ENCODE measurements around the gene SCO2.

SCO2 gene, protein sequence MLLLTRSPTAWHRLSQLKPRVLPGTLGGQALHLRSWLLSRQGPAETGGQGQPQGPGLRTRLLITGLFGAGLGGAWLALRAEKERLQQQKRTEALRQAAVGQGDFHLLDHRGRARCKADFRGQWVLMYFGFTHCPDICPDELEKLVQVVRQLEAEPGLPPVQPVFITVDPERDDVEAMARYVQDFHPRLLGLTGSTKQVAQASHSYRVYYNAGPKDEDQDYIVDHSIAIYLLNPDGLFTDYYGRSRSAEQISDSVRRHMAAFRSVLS

DNA sequence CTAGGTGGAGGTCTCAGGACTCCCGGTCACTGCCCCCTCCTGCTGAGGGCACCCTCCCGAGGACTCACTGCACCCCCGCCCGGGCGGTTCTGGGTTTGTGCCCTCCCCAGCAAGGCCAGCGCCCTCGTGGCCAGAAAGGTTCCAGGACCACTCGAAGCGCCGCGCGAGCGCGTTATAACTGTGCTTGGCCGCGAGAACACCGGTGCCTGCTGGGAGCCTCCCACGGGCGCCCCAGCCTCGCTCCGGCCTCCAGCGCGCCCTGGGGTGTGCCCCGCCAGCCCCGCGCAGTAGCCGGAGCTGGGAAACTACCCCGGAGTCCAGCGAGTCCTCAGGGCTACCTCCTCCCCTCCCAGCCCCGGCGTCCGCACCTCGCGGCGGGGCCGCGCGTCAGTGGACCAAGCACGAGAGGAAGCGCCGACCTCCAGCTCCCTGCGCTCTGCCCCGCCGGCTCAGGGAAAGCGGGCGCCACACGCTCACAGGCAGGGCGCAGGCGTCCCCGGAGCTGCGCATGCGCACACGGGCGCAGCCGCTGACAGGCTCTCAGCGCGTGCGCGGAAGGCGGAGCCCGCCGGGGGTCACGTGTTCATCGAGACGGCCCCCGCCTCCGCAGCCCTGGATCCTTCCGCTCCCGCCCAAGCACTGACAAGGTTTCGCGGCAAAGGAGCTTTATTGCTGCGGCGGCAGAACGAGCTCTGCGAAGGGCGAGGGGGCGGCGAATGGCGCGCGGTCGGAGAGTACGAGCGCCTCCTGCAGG is at the start of gene SCO2:
Gene SCO2 (minus strand): TSS at position 495 of the 754 bp plus-strand sequence. CDS start 1,187 bp downstream, outside the sequence.
- peaks cover 34% of the 10 kb centered on the region for H3K36me3 ChIP-seq (ENCODE audit: control insufficient read depth, insufficient read depth, low read length)
- peaks cover 4% of the 10 kb centered on the region for H3K4me1 ChIP-seq (ENCODE audit: control insufficient read depth, insufficient read depth, low read length)

DNA sequence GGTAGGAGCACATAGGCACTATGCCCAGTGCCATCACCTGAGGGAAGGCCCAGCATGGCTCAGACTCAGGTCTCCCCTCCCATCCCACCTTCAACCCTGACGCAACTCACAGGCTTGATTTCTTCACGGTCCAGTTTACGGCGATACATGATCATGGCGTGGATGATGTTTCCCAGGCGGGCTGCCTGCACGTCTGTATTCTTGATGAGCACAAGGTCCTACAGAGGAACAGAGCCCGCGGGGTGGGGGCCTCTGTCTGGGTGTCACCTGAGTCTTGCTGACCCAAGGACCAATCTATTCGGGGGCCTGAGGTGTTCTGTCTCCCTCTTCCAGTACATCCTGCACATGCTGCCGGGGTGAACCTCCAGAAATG is 49.0 kb upstream of the SCO2 start:
- no peak overlapping the region for H3K9ac ChIP-seq (ENCODE audit: low read depth, low read length)
- no peaks in the 10 kb centered on the region for H3K27me3 ChIP-seq (ENCODE audit: control insufficient read depth, insufficient read depth, low read length)
- no peak overlapping the region for H3K27ac ChIP-seq (ENCODE audit: low read depth, low read length)
- H3K4me1 ChIP-seq (ENCODE audit: control insufficient read depth, insufficient read depth, low read length) = no peaks in the 10 kb centered on the region
- H3K36me3 ChIP-seq (ENCODE audit: control insufficient read depth, insufficient read depth, low read length) = peaks cover 88% of the 10 kb centered on the region
- H3K9me3 ChIP-seq (ENCODE audit: control insufficient read depth, insufficient read depth, low read length) = no peaks in the 10 kb centered on the region
- H3K4me3 ChIP-seq (ENCODE audit: low read depth, low read length) = no peak overlapping the region

More for the DNA sequence above, at the start of gene SCO2:
- no peaks in the 10 kb centered on the region for H3K9me3 ChIP-seq (ENCODE audit: control insufficient read depth, insufficient read depth, low read length)
- H3K27me3 ChIP-seq (ENCODE audit: control insufficient read depth, insufficient read depth, low read length) = peaks cover 37% of the 10 kb centered on the region
- H3K4me3 ChIP-seq (ENCODE audit: low read depth, low read length) = peak within 1 kb of the TSS; percentile 87
- peak within 1 kb of the TSS; percentile 91 for H3K27ac ChIP-seq (ENCODE audit: low read depth, low read length)
- H3K9ac ChIP-seq (ENCODE audit: low read depth, low read length) = peak within 1 kb of the TSS; percentile 62

DNA sequence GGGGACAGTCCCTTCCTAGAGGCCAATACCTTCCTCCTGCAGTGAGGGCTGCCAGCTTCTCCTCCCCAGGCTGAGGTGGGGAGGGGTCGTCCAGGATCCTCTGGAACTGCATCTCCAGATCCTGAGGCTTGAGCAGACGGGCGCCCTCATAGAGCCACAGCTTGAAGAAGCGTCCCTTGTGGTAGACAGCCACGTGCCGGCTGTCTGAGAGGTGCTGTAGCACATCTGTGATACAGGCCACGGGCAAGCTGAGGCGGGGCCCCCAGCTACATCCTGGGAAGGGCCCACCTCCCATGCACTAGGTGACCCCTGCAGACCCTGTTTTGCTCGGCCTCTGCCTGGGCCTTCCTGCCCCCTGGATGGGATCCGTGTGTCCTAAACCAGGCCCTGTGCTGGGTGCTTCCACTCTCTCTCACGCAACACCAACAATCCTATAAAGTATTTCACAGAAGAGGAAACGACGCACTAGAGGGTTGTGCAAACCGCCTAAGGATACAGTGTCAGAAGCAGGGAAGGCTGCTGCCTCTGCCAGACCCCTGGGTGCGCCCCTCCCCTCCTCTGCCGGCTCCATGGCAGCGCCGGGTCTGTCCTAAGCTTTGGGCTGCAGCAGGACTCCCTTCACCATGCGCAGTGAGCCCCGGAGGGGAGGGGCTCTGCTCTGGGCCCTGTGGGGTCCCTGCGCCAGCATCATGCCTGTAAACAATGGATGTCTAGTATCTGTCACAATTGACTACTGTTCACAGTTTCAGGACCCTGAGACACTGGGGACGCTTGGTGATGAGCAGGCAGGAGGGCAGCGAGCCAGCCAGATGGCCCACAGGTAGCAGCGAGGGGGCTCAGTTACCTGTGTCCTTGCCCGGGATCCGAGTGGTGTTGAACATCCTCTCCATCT is 48.3 kb upstream of the SCO2 start:
- Histone ChIP-seq H3K9me3 (ENCODE audit: control insufficient read depth, insufficient read depth, low read length) (no peaks in the 10 kb centered on the region), H3K27ac (ENCODE audit: low read depth, low read length) (no peak overlapping the region), H3K4me1 (ENCODE audit: control insufficient read depth, insufficient read depth, low read length) (no peaks in the 10 kb centered on the region), H3K36me3 (ENCODE audit: control insufficient read depth, insufficient read depth, low read length) (peaks cover 88% of the 10 kb centered on the region), H3K9ac (ENCODE audit: low read depth, low read length) (no peak overlapping the region), H3K4me3 (ENCODE audit: low read depth, low read length) (no peak overlapping the region), H3K27me3 (ENCODE audit: control insufficient read depth, insufficient read depth, low read length) (no peaks in the 10 kb centered on the region)

DNA sequence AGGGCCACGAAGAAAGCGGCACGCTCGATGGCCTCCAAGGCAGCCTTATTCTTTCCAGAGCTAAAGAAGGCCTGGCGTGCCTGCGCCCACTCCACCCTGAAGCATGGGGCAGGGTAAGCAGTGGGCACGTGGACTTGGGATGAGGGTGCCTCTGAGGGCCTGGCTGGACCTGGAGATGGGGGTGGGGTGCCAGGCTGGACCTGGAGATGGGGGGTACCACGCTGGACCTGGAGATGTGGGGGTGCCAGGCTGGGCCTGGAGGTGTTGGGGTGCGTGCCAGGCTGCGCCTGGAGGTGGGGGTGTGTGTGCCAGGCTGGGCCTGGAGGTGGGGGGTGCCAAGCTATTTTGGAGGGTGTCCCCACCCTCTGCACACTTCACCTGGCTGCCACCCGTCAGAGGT is 47.6 kb upstream of the SCO2 start:
- no peaks in the 10 kb centered on the region for H3K27me3 ChIP-seq (ENCODE audit: control insufficient read depth, insufficient read depth, low read length)
- peaks cover 90% of the 10 kb centered on the region for H3K36me3 ChIP-seq (ENCODE audit: control insufficient read depth, insufficient read depth, low read length)
- H3K9me3 ChIP-seq (ENCODE audit: control insufficient read depth, insufficient read depth, low read length) = no peaks in the 10 kb centered on the region
- no peak overlapping the region for H3K27ac ChIP-seq (ENCODE audit: low read depth, low read length)
- H3K9ac ChIP-seq (ENCODE audit: low read depth, low read length) = no peak overlapping the region
- H3K4me3 ChIP-seq (ENCODE audit: low read depth, low read length) = no peak overlapping the region
- no peaks in the 10 kb centered on the region for H3K4me1 ChIP-seq (ENCODE audit: control insufficient read depth, insufficient read depth, low read length)

DNA sequence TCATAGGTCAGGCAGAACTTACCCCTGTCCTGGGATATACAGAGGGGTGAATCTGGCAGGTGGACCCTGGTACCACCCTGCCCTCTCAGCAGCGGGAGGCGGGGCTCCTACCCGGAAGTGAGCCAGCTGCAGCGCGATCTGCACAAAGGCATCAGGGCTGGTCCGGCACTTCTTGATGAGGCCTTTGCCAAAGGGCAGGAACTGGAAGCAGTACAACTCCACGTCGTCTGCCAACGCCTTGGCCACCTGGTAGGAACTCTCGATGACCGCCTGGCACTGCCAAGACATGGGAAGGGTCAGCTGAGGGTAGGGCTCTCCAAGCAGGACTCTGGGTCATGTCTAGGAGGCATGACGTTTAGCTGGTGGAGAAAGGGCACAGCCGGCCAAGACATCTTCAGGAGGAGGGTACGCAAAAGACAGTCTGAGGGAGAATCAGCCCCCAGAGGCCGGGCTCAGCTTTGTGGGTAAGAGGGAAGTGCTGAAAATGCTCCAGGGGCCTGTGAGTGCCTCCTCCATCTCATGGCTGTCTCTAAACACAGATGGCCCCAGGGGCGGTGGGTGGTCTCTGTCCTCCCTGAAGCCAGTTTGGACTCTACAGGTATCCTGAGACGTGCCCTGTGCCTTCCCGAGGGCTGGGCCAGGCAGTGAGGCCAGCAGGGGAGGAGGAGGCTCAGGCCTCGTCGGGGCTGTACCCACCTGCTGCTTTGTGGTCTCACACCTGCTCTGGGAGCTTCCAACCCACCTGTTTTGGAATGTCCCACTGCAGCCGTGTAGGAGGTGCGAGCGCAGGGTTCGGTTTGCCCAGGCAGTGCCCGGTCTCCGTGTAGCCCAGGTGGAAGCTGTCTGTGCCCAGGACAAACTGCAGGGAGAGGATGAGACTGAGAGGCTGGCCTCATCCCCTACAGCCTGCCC is 46.1 kb upstream of the SCO2 start:
- peaks cover 84% of the 10 kb centered on the region for H3K36me3 ChIP-seq (ENCODE audit: control insufficient read depth, insufficient read depth, low read length)

DNA sequence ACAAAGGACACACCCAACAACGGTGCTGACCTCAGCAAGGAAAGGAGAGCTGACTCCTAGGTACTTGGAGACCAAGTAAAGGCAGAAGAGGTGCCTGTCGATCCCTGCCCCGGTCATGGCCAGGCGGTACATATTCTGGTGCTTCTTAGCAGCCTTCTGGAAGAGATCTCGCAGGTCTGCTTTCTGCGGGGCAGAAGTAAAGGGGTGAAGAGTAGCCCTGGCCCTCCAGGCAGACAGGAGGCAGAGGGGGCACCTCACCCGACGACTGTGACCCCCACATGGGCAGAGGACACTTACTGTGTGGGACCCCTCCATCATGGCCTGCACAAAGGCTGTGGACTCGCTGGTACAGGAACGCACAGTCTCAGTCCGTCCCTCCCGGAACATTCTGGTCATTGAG is 45.5 kb upstream of the SCO2 start:
- Histone ChIP-seq H3K4me1 (ENCODE audit: control insufficient read depth, insufficient read depth, low read length) (no peaks in the 10 kb centered on the region), H3K9me3 (ENCODE audit: control insufficient read depth, insufficient read depth, low read length) (no peaks in the 10 kb centered on the region), H3K27me3 (ENCODE audit: control insufficient read depth, insufficient read depth, low read length) (no peaks in the 10 kb centered on the region), H3K36me3 (ENCODE audit: control insufficient read depth, insufficient read depth, low read length) (peaks cover 78% of the 10 kb centered on the region), H3K4me3 (ENCODE audit: low read depth, low read length) (no peak overlapping the region), H3K27ac (ENCODE audit: low read depth, low read length) (no peak overlapping the region), H3K9ac (ENCODE audit: low read depth, low read length) (no peak overlapping the region)

More for the DNA sequence above, 46.1 kb upstream of the SCO2 start:
- H3K4me1 ChIP-seq (ENCODE audit: control insufficient read depth, insufficient read depth, low read length) = no peaks in the 10 kb centered on the region
- no peaks in the 10 kb centered on the region for H3K9me3 ChIP-seq (ENCODE audit: control insufficient read depth, insufficient read depth, low read length)
- H3K9ac ChIP-seq (ENCODE audit: low read depth, low read length) = no peak overlapping the region
- H3K4me3 ChIP-seq (ENCODE audit: low read depth, low read length) = no peak overlapping the region
- H3K27me3 ChIP-seq (ENCODE audit: control insufficient read depth, insufficient read depth, low read length) = no peaks in the 10 kb centered on the region
- no peak overlapping the region for H3K27ac ChIP-seq (ENCODE audit: low read depth, low read length)

DNA sequence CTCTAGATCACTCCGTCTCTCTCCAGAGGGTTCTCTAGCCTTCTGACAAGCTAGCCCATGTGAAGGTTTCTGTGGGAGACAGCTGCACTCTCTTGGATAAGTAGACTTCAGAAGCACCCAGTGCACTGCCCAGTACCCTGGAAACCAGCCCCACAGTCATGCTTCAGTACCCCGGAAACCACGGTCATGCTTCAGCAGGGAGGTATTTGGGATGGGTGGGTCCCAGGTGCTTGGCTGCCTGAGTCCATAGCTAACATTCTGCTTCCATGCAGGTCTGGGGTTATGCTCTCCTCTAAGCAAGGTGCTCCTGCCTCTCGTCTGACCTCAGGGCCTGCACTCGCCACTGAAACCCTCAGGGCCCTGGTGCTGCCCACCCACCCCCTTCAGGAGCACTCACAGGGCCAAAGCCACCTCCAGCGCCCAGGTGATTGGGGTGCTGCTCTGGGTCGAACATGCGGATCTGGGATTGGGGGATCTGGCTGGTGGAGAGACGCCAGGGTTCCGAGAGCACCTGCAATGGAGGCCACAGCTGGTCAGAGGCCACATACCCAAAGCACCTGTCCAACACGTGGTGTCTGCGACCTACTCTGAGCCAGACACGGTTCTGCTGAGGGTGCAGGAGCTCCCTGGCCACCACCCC is 44.6 kb upstream of the SCO2 start:
- Histone ChIP-seq H3K36me3 (ENCODE audit: control insufficient read depth, insufficient read depth, low read length) (peaks cover 70% of the 10 kb centered on the region), H3K27ac (ENCODE audit: low read depth, low read length) (no peak overlapping the region)

DNA sequence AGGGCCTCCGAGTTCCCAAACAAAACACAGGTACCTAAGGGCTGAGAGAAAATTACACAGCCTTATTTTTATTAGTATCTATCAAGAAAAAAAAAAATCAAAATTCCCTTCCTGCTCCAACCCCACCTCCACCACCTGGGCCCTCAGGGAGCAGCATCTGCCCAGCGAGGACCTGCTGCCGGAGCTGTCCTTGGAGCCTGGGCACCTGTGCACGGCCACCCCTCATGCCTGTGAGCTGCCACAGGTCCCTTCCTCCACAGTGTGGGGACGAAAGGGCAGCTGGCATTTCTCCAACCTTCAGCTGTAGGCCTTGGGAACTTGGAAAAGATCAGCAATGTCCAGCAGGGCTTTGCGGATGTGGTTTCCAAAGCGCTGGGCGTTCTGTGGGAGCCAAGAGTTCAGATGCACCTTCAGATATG is 43.7 kb upstream of the SCO2 start:
- Histone ChIP-seq H3K36me3 (ENCODE audit: control insufficient read depth, insufficient read depth, low read length) (peaks cover 63% of the 10 kb centered on the region), H3K27ac (ENCODE audit: low read depth, low read length) (no peak overlapping the region), H3K9me3 (ENCODE audit: control insufficient read depth, insufficient read depth, low read length) (no peaks in the 10 kb centered on the region), H3K4me3 (ENCODE audit: low read depth, low read length) (no peak overlapping the region), H3K27me3 (ENCODE audit: control insufficient read depth, insufficient read depth, low read length) (no peaks in the 10 kb centered on the region), H3K4me1 (ENCODE audit: control insufficient read depth, insufficient read depth, low read length) (no peaks in the 10 kb centered on the region), H3K9ac (ENCODE audit: low read depth, low read length) (no peak overlapping the region)

More for the DNA sequence above, 44.6 kb upstream of the SCO2 start:
- Histone ChIP-seq H3K4me3 (ENCODE audit: low read depth, low read length) (no peak overlapping the region), H3K4me1 (ENCODE audit: control insufficient read depth, insufficient read depth, low read length) (no peaks in the 10 kb centered on the region), H3K9me3 (ENCODE audit: control insufficient read depth, insufficient read depth, low read length) (no peaks in the 10 kb centered on the region), H3K27me3 (ENCODE audit: control insufficient read depth, insufficient read depth, low read length) (no peaks in the 10 kb centered on the region), H3K9ac (ENCODE audit: low read depth, low read length) (no peak overlapping the region)

DNA sequence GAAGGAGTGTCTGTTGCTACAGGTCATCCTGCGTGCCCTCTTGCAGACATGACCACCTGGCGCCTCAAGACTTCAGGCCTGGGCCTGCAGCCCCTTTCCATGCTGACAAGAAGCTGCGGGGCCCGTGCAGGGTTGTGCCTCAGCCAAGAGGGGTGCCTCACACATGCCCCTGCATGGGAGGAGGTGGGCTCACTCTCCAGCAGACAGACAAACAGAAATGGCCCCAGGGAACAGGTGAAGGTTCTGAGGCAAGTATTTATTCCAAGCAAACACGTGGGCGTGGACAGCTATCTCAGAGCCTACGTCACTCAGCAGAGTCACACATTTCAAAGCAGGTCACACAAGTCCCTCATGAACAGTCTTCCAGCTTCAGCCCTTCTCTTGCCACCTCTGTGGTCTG is 43.2 kb upstream of the SCO2 start:
- H3K27me3 ChIP-seq (ENCODE audit: control insufficient read depth, insufficient read depth, low read length) = peaks cover 3% of the 10 kb centered on the region; the same call in 1 of the 2 replicates
- no peaks in the 10 kb centered on the region for H3K4me1 ChIP-seq (ENCODE audit: control insufficient read depth, insufficient read depth, low read length)
- H3K4me3 ChIP-seq (ENCODE audit: low read depth, low read length) = no peak overlapping the region
- no peak overlapping the region for H3K9ac ChIP-seq (ENCODE audit: low read depth, low read length)
- no peaks in the 10 kb centered on the region for H3K9me3 ChIP-seq (ENCODE audit: control insufficient read depth, insufficient read depth, low read length)
- H3K36me3 ChIP-seq (ENCODE audit: control insufficient read depth, insufficient read depth, low read length) = peaks cover 59% of the 10 kb centered on the region
- H3K27ac ChIP-seq (ENCODE audit: low read depth, low read length) = no peak overlapping the region

Data from HUES48 (cell line).